GM12873 (cell line): ENCODE data around the gene CXCL5.
A peak's percentile ranks its signal among the peaks of the same experiment; 100 is the strongest.

Source experiments
- CTCF ChIP-seq: IDR thresholded peaks from 2 replicates; pipeline ENCODE4 v1.5.1; 2012; ENCODE audit warnings: low read depth, mild to moderate bottlenecking, moderate library complexity, low read length, control low read depth; ENCODE audit not compliant: insufficient read depth; ENCODE audit errors: missing control alignments

The CXCL5 gene

DNA sequence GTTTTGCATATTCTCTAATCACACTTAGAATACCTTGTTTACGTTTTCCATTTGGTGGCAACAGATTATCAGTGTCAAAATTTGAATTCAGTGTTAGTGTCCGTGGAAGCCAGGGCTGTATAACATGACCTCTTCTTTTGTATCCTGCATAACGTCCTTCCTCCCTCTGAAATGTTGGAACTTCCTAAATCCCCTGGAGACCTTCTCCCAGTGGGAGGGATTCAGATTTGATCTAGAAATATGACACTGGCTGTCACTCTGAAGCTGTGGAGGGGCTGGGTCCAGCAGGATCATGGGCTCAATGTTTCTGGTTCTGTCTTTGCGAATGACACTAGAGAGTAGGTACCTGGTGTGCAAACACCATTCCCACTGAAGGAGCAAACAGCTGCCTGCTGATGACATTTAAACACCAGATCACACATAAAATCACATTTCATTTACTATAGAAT, 40.9 kb upstream of the CXCL5 start:
- TF ChIP-seq CTCF: no peak

DNA sequence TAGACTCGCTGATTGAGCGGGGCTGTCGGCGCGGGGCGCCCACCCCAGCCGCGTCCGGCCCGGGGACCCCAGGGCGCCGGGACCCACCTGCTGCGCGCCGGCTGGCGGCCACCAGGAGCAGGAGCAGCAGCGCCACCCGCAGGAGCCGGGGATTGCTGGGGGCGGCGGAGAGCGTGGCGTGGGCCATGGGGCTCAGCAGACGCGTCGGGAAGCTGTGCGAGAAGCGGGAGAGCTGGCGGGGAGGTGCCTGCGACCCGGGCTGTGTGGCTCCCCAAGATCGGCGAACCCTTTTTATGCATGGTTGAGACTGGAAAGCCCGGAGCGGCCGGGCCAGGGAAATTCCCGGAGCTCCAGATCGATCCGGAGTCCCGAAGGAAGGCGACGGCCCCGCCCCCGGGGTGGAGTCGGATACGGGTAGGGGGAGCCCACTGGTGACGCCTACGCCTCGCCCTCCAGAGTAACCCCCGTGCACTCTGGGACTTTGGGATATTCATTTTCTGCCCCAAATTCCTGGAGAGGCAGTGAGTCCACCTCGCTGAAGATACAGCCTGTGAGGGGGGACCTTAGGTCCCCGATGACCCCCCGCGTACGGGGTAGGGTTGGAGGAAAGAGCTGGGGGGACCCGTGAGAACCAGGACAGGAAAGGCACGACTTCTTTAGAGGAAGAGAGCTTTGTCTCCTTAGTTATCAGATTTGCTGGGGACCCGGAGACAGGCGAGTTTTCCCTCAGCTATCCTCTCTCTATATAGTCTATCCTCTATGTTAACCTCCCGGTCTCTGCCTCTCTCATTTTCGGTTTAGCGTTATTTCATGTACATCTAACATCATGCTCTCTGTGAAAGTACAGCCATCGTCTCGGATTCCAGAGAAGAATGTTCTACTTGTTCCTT, 40.2 kb upstream of the CXCL5 start, which contains the start of gene CXCL3:
Gene CXCL3, minus strand, starts transcription at position 265 of the 890 bp plus-strand sequence. Its CDS starts 78 bp downstream, at position 187.
- peak; percentile 19 for TF ChIP-seq CTCF

DNA sequence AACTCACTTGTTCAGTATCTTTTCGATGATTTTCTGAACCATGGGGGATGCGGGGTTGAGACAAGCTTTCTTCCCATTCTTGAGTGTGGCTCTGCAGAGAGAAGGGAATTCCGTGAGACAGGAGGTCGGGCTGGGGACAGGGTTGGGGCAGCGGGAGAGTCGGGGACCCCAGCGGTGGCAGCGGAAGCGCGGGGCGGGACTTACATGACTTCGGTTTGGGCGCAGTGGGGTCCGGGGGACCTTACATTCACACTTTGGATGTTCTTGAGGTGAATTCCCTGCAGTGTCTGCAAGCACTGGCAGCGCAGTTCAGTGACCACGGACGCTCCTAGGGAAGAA, 39.6 kb upstream of the CXCL5 start:
- TF ChIP-seq CTCF: no peak

- TF ChIP-seq CTCF: no peak
Observed at GRCh38 chr4:74037076-74037955, 38.8 kb upstream of the CXCL5 start.

DNA sequence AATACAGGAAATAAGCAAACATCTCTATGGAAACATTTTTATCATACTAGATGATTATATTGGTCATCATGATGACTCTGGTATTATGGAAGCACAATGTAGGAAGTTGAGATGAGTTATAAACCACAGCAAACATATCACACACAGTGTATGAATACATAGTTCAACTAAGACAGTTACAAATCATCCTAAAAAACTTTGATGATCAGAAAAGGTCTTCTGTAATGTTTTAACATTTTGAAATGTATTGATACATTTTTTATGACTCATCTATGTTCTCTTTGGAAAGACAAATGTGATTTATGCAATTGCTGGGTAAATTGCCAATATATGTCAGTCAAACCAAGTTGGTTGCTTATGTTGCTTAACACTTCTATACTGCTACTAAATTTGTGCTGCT, 35.3 kb upstream of the CXCL5 start:
- TF ChIP-seq CTCF: no peak

DNA sequence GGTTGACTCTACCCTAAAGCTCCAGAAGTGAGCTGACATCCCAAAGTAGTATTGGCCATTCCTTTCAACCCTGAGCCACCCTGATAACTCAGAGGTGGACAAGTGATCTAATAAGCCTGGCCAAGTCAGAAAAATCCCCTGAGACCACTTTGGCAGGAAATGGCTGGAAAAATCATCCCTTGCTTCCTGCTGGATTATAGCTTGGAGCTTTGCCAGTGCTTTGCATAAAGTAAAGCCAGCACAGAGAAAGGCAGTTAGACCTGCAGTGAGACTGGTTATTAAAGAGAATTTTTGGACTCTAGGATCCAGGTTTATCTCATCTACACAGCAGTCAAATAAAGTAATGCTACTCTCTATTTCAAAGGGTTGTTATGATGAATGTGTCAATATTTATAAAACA, 33.6 kb upstream of the CXCL5 start:
- TF ChIP-seq CTCF: no peak

- TF ChIP-seq CTCF: no peak
Observed at GRCh38 chr4:74031576-74031975, 33.1 kb upstream of the CXCL5 start.
